Lower lobe of right lung (tissue), 2 donors: Measurements from ENCODE around the gene A3GALT2. TPM values are rescaled to one million over a fixed set of nuclear protein-coding genes. Genes with fewer than 3 reads are reported as not detected.

Source experiments
- ATAC-seq, 2 donors: fragments of 200-7000 bp; cut with Tn5 transposase; one replicate each; pipeline ENCODE4 v1.9.1; 2020 to 2022; ENCODE audit warnings: mild to moderate bottlenecking in 2 of 2, moderate library complexity in 2 of 2
- DNase-seq: peaks from one replicate; pipeline ENCODE4 v3.0.0-alpha.2; 2020
- H3K27ac ChIP-seq: fragments of 200-600 bp; one replicate; pipeline ENCODE4 v1.8.0; 2022
- H3K27me3 ChIP-seq: fragments of 200-600 bp; one replicate; pipeline ENCODE4 v1.8.0; 2022; ENCODE audit warnings: low read depth
- H3K36me3 ChIP-seq: fragments of 200-600 bp; one replicate; pipeline ENCODE4 v1.8.0; 2022; ENCODE audit warnings: mild to moderate bottlenecking
- H3K4me1 ChIP-seq: fragments of 200-600 bp; one replicate; pipeline ENCODE4 v1.8.0; 2022
- H3K4me3 ChIP-seq: fragments of 200-600 bp; one replicate; pipeline ENCODE4 v1.8.0; 2022; ENCODE audit warnings: mild to moderate bottlenecking
- H3K9me3 ChIP-seq: fragments of 200-600 bp; one replicate; pipeline ENCODE4 v1.8.0; 2022
- intact Hi-C: fragments of 100-400 bp; cut with DNase I; formaldehyde crosslinking; loops from one replicate; pipeline ENCODE4 v1.11.0; 2022
- total RNA-seq: library from RNA; stranded (reverse); fragmentation: NEBNext Ultra II Directional; extraction: Animal tissue kit (Norgen Biotek cat#: 25700); gene quantifications from one replicate; pipeline ENCODE4 v1.2.1, GENCODE V29; 2021
- TF ChIP-seq, protein P1 (sequence below): fragments of 200-600 bp; IDR thresholded peaks from one replicate; pipeline ENCODE4 v1.8.0; 2022; ENCODE audit warnings: antibody characterized with exemption, mild to moderate bottlenecking
- donor health status: DM: no; HTN: yes; CAD: no; lungs with severe emphysema.

A3GALT2 gene
- total RNA-seq, 1 donor from 2014 or later: not detected

- TF ChIP-seq, protein P1, sequence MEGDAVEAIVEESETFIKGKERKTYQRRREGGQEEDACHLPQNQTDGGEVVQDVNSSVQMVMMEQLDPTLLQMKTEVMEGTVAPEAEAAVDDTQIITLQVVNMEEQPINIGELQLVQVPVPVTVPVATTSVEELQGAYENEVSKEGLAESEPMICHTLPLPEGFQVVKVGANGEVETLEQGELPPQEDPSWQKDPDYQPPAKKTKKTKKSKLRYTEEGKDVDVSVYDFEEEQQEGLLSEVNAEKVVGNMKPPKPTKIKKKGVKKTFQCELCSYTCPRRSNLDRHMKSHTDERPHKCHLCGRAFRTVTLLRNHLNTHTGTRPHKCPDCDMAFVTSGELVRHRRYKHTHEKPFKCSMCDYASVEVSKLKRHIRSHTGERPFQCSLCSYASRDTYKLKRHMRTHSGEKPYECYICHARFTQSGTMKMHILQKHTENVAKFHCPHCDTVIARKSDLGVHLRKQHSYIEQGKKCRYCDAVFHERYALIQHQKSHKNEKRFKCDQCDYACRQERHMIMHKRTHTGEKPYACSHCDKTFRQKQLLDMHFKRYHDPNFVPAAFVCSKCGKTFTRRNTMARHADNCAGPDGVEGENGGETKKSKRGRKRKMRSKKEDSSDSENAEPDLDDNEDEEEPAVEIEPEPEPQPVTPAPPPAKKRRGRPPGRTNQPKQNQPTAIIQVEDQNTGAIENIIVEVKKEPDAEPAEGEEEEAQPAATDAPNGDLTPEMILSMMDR: no peak
- Histone ChIP-seq H3K27me3 (no peaks in the 10 kb centered on the region), H3K4me1 (peaks cover 38% of the 10 kb centered on the region), H3K27ac (no peak overlapping the region), H3K4me3 (no peak overlapping the region), H3K9me3 (no peaks in the 10 kb centered on the region), H3K36me3 (peaks cover 20% of the 10 kb centered on the region)
- DNase-seq: no peak
- ATAC-seq: no peak
- intact Hi-C loops: no loop called here
Observed at GRCh38 chr1:33265780-33266605, 54.9 kb downstream of the A3GALT2 start.

DNA sequence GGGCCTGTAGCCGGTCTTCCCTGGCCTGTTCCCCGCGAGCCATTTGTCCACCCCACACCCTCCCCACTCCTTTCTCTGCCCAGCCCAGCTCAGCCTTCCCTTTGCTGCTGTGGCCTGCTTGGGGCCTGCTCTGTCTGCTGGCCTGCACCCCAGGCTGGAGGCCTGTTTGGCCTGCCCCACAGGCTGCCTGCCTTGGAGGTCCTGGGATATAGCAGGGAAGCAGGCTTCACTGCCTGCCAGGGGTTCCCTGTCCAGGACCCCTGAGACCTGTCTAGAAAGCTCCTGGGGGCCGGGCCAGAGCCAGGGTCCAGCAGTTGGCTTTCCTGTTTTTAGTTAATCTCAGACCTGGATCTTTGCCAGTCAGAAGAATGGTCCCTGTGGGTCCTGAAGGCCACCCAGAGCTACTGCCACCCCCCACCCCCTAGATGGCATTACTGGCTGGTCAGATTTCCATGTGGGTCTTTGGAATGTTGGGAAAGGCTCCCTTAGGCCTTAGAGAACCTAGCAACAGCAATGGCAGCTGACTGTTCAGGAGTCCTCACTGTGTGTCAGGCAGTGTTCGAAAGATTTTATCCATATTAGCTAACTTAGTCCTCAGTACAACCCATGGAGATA lies 56.9 kb downstream of the A3GALT2 start:
- intact Hi-C loops: no loop called here
- TF ChIP-seq, protein P1: no peak
- no peaks in the 10 kb centered on the region for H3K9me3 ChIP-seq
- no peaks in the 10 kb centered on the region for H3K27me3 ChIP-seq
- DNase-seq (no peak), ATAC-seq (no peak)
- H3K4me3 ChIP-seq: no peak overlapping the region
- H3K4me1 ChIP-seq: peaks cover 50% of the 10 kb centered on the region
- H3K27ac ChIP-seq: no peak overlapping the region
- peaks cover 7% of the 10 kb centered on the region for H3K36me3 ChIP-seq

GRCh38 chr1:33261344-33261743 lies 59.6 kb downstream of the A3GALT2 start:
- TF ChIP-seq, protein P1: no peak
- intact Hi-C loops: no loop called here
- Histone ChIP-seq H3K27me3 (no peaks in the 10 kb centered on the region), H3K4me1 (peaks cover 60% of the 10 kb centered on the region), H3K27ac (no peak overlapping the region), H3K4me3 (no peak overlapping the region), H3K9me3 (no peaks in the 10 kb centered on the region), H3K36me3 (peaks cover 7% of the 10 kb centered on the region)
- ATAC-seq (no peak), DNase-seq (no peak)

DNA sequence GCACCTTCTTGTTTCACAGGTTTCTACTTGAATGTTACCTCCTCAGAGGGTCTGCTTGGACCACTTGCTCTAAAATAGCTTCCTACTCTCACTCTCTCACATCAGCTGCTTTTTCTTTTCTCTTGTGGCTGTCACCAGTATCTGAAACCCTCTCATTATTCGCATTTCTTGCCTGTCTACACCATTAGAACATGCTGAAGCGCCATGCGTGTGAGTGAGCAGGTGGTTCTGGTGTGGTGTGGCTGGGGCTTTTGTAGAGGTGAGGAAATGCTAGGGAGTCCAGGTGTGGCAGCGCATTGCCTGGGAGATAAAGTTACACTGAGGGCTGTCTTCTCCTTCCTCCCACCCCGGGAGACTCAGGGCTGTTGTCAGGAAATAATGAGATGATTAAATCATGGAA lies 60.5 kb downstream of the A3GALT2 start:
- intact Hi-C loops: no loop called here
- TF ChIP-seq, protein P1: no peak
- H3K4me3 ChIP-seq: no peak overlapping the region
- no peaks in the 10 kb centered on the region for H3K9me3 ChIP-seq
- no peak overlapping the region for H3K27ac ChIP-seq
- DNase-seq (no peak), ATAC-seq (no peak)
- H3K4me1 ChIP-seq: peaks cover 62% of the 10 kb centered on the region
- H3K36me3 ChIP-seq: peaks cover 7% of the 10 kb centered on the region
- no peaks in the 10 kb centered on the region for H3K27me3 ChIP-seq

DNA sequence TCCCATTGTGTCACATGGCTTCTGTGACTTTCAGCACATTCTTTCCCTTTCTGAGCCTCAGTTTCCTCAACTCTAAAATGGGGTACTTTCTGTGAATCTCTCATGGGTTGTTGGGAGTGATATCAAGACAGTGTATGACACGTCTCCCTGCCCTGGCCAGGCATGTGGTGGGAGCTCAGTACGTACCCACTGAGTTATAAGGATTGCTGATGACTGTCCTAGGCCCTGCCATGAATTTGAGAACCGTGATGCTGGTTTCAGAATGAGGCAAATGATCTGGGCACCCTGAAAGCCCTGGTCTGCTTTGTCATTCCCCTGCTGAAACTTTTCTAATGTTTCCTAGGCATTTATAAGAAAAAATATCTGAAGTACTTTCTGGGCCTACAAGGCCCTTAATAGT lies 61.0 kb downstream of the A3GALT2 start:
- TF ChIP-seq, protein P1: no peak
- no peaks in the 10 kb centered on the region for H3K9me3 ChIP-seq
- H3K4me1 ChIP-seq: peaks cover 66% of the 10 kb centered on the region
- H3K36me3 ChIP-seq: peaks cover 7% of the 10 kb centered on the region
- H3K27ac ChIP-seq: no peak overlapping the region
- no peaks in the 10 kb centered on the region for H3K27me3 ChIP-seq
- no peak overlapping the region for H3K4me3 ChIP-seq
- DNase-seq (no peak), ATAC-seq (no peak)
- intact Hi-C loops: no loop called here
